Middle frontal gyrus (tissue), 1 donor: ENCODE data around the gene PTCRA.
"Not testable (repeated sequence)": the region's sequence is repeated elsewhere in the genome, so short reads cannot be mapped to it uniquely, and the experiment has no call there.

Experiments used
- DNase-seq: peaks from one replicate; pipeline ENCODE4 v3.0.0-alpha.2; 2015; ENCODE audit warnings: low spot score; ENCODE audit errors: extremely low spot score

Gene PTCRA, protein sequence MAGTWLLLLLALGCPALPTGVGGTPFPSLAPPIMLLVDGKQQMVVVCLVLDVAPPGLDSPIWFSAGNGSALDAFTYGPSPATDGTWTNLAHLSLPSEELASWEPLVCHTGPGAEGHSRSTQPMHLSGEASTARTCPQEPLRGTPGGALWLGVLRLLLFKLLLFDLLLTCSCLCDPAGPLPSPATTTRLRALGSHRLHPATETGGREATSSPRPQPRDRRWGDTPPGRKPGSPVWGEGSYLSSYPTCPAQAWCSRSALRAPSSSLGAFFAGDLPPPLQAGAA

GRCh38 chr6:42915732-42916131 is at the start of gene PTCRA:
Gene PTCRA, plus strand, starts transcription at chr6:42916053. Its CDS starts 17 bp downstream, at chr6:42916070.
- DNase-seq, result no peak

DNA sequence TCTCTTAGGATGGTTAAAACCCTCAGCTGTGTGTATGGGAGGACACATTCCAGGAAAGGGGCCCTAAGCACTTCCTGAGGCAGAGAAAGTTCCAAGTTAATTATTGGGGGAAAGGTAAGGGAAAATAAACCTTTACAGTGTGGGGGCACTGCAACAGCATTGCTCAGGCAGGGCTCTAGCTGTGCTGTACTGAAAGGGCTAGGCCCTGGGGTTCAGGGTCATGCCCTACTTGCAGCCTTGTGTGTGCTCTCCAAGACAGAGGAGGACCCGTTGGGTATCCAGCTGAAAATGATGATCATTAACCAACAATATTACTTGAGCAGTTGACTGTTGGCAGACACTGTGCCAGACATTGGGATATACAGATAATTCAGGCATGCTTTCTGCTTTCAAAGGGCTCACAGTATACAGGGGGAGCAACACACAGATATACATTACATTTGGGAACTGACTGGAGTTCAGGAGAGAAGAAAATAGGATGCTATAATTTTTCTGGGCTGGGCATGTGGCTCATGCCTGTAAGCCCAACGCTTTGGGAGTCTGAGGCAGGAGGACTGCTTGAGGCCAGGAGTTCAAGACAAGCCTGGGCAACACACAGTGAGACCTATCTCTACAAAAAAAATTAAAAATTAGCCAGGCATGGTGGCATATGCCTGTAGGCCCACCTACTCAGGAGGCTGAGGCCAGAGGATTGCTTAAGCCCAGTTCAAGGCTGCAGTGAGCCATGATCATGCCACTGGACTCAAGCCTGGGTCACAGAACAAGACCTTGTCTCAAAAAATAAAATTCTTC is 45.5 kb upstream of the PTCRA start:
- DNase-seq, result no peak

DNA sequence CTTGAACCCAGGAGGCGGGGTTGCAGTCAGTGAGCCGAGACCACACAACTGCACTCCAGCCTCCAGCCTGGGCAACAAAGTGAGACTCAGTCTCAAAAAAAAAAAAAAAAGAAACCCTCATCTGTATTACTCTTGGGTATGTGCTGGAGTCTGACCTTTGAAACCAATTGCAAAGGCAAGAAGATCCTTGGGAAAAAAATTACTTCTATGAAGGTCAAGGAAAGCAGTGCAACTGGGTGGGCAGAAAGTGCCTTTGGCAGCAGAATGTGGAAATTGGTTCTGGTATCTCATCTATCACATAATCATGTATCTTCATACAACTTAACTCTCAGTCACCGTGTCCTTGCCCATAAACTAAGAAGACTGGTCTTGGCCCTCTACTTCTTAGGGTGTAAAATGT is 44.1 kb upstream of the PTCRA start:
- no peak for DNase-seq

DNA sequence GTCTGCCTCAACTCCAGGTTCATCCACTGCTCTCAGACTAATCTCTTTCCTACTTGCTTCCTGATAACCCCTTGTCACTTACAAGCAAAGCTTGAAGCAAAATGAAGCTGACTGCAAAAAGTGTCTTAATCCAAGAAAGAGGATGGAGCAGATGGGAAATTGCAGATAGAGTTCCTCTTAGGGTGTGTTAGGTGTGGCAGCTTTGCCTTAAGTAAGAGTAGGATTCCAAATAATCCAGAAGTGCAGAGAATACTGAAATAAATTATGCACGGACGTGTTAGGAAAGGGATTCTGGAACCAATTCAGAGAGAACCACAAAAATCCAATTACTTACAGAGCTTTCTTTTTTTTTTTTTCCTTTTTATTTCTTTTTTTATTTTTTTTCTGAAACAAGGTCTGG is 42.5 kb upstream of the PTCRA start:
- no peak for DNase-seq

DNA sequence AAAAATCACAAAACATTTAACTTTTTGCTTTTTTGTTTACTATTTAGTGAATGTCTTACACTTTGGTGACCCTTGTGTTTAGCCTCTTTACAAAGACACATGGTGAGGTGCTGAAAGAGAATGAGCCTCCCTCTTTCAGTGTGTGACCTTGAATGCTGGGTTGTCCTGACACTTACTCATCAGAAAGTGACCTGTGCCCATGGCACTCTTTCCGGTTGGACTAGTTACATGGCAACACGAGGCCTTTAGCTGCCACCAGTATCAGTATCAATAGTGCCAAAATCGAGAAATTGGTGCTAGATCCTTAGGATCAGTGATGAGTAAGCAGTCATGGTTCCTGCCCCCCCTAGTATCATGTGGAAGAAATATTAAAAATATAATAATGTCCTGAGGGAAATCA is 38.2 kb upstream of the PTCRA start:
- no peak for DNase-seq

- peak; percentile 80 for DNase-seq
Measured at GRCh38 chr6:42879372-42880239, 36.2 kb upstream of the PTCRA start, which contains the start of gene RPL7L1. Gene RPL7L1, plus strand, starts transcription at chr6:42879616. Its CDS starts 295 bp downstream, at chr6:42879911.

DNA sequence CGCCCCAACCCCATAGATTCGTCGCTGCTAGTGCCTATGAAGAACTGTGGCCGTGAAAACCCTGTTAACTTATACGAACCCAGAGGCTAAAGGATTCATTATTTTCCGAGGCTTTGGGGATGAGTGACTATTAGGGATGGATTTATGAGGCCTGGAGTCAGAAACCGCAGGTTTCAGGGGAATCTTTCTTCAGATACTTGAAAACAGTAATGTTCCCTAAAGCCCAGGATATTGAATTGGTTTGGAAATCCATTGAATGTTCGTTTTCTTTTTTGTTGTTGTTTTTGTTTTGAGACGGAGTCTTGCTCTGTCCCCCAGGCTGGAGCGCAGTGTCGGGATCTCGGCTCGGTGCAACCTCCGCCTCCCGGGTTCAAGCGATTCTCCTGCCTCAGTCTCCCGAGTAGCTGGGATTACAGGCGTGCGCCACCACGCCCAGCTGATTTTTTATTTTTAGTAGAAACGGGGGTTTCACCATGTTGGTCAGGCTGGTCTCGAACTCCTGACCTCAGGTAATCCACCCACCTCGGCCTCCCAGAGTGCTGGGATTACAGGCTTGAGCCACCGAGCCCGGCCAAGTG is 35.5 kb upstream of the PTCRA start:
- DNase-seq, result not testable (repeated sequence)

GRCh38 chr6:42880871-42881270 is 35.0 kb upstream of the PTCRA start:
- DNase-seq, result not testable (repeated sequence)

DNA sequence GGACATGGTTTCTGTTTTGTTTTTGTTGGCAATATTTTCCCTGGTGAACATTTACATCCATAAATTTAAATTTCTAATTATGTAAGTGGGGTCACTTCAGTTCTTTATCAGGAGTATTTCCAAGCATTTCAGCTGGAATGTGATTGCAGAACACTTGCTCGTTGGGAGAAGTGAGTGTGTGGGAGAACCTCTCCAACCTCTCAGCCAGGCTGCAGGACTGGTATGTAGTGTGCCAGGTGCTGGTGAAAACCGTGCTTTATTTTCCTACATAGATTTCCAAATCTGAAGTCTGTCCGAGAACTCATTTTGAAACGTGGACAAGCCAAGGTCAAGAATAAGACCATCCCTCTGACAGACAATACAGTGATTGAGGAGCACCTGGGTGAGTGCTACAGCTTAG is 30.2 kb upstream of the PTCRA start:
- no peak for DNase-seq

DNA sequence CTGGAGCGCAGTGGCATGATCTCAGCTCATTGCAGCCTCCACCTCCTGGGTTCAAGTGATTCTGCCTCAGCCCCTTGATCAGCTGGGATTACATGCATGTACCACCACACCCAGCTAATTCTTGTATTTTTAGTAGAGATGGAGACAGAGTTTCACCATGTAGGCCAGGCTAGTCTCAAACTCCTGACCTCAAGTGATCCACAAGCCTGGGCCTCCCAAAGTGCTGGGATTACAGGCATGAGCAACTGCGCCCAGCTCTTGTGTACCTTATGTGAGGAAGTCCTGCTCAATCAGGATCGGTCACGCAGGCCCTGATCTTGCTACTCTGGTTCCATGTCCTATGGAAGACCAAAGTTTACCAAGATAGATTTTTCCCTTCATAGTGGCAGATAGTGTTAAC is 27.7 kb upstream of the PTCRA start:
- DNase-seq, result not testable (repeated sequence)

DNA sequence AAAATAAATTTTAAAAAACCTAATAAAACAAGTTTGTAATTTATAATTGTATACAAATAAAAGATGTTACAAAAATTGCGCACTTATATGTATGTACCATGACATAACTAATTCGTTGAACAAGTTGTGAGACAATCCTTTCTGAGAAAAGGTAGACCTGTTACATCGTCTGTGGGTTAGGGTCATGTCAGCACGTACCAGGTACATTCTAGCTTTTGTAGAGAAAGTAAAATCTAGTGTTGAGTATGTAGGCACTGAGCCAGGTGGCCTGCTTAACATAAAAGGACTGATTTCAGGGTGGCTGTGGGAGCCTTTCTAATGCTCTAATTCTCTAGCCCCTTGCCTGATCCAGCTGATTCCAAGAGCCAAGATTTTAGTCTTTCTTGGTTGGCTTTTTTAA is 26.0 kb upstream of the PTCRA start:
- DNase-seq, result no peak

DNA sequence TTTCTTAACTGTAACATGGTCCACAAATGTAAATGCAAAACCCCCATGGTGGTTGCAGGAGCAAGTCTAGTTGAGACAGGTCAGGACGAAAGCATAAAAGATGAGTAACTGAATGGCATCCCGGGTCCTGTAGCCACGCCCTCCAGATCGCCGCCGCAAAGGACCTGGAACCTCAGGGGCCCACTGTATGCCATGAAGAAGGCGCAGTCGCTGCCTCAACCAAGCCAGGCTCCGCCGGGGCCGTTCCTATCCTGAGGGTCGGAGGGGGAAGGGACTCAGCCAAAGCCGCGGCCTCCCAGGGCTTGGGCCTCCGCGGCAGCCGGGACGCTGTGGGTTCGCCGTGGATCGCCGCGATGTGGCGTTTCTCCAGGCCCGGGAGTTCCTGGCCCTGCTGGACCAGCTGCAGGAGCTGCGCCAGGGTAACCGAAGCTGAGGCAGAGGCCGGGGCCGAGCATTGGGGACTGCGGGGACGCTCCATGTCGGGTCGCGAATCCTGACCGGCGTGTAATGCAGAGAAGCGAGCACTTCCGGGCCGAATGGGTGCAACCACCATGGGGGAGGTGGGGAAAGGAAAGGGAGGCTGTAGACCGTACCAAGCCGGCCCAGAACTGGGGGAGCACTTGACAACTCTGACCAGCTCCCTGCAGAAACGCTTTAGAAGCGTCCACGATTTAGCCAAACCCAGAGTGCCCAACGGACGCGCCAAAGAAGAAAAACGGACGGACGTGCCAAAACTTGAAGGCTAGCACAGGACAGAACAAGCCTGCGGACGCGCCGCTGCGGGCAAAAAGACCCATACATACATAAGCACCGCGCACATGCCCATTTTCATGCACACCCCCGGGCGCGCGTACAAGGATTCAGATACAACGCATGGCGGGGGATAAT is 25.3 kb upstream of the PTCRA start:
- peak; percentile 88 for DNase-seq

DNA sequence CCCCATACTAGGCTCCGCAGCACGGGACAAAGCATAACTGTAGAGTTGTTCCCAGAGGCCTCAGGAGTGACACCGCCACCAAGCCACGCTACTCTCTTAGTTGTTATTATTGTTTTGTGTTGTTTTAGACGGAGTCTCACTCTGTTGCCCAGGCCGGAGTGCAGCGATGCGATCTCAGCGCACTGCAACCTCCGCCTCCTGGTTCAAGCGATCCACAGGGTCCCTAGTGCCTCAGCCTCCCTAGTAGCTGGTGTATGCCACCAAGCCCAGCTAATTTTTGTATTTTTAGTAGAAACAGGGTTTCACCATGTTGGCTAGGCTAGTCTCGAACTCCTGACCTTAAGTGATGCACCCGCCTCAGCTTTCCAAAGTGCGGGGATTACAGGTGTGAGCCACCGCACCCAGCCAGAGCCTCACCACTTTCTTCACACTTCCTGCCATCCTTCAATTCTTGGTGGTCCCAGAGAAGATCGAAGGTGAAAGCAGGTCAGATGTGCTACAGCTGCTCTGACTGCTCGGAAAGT is 24.6 kb upstream of the PTCRA start:
- no peak for DNase-seq

GRCh38 chr6:42894041-42894828 is 21.6 kb upstream of the PTCRA start:
- not testable (repeated sequence) for DNase-seq

DNA sequence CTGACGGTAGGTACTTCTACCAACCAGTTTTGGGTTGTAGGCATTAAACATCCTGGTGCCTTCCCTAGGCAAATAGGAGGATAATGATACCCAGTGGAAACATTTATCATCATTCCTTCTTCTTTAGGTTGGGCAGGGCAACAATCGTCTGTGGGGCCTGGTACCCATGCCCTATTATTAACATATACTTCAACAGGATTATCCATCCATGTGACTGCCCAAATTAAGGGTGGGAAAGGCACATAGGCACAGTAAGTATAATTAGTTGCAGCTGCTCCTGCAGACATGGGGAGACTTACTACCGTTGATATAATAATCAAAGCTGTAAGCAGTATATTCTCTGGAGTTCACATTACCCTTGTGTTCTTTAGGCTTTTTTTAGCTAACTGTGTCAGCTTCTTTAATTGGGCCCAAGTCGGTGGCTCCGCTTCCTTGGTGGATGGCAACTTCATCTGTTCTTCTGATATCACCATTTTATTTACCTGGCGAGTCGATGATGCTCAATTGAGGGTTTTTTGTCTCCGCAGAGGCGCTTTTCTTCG is 19.6 kb upstream of the PTCRA start:
- no peak for DNase-seq

- DNase-seq, result peak; percentile 73
Measured at GRCh38 chr6:42898891-42899361, 16.9 kb upstream of the PTCRA start.

DNA sequence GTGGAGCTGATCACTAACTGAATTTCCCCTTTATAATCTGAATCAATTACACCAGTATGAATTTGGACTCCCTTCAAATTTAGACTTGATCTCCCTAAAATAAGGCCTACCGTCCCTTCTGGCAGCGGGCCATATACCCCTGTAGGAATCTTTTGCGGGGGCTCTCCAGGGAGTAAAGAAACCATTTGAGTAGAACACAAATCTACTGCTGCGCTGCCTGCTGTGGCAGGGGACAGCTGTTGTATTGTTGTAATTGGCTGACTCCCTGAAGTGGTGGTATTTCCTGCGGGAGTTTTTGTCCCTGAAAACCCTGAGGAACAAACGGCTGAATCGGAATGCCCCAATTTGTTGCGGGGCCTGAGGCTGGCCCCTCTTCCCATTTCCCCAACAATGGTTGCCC is 16.0 kb upstream of the PTCRA start:
- DNase-seq, result no peak

GRCh38 chr6:42901538-42901957 is 14.3 kb upstream of the PTCRA start:
- peak; percentile 54 for DNase-seq
